GM18520 (cell line): ENCODE results near the gene KLHL2.
A peak's percentile ranks its signal among the peaks of the same experiment; 100 is the strongest.
"Not testable (repeated sequence)": the region's sequence is repeated elsewhere in the genome, so short reads cannot be mapped to it uniquely, and the experiment has no call there.

ENCODE experiments used
- ATAC-seq: cut with Tn5 transposase; IDR thresholded peaks from one replicate; pipeline ENCODE4 v1.9.1; 2021; ENCODE audit not compliant: unreplicated experiment

Gene KLHL2

DNA sequence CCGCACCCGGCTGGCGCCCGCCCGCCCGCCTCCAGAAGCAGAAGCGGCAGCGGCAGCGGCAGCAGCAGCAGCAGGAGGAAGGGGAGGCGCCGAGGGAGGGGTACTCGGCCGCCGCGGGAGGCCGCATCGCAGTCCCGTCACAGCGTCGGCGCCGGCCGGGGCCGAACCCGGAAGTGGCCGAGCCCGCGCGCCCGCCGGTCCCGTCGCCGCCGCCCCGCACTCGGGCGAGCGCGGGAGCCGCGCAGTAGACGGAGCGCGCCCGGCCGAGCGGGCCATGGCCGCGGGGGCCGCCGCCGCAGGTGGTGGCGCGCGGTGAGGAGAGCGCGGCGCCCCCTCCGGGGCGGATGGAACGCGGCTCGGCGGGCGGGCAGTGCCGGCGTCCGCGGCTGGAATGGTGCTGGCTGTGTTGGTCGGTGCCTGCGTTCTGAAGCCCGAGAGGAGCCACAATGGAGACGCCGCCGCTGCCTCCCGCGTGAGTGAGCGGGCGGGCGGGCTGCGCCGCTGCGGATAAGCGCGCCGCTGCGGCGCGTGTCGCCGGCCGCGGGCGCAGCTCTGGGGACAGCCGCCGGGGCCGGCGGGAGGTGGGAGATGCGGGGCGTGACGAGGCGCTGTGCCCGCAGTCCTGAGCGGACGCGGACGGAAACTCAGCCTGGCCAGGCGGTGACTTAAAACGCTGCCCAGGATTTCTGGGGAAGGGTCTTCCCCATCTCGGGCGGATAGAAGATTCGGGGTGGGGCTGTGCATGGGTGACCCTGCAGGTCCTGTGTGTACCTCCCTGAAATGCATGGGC is at the start of gene KLHL2:
Gene KLHL2, plus strand, starts transcription at position 131 of the 790 bp plus-strand sequence. Its CDS starts 316 bp downstream, at position 447.
- peak; percentile 87 for ATAC-seq

DNA sequence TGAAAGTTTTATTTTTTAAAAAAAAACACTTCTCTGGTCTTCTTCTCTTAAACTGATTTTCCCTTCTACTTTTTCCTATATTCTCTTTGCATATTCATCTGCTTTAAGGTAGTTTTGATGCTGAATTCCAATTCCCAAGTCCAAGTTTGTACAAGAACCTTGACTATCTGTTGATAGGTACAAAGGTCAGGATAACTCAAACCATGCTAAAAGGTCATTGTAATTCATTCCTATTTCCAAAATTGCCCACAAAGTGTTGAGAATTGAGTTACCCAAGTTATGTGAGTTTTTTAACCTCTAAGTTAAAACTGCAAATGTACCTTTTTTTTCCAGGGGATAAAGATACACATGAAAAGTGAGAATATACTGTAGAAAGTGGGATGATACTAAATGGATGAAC is 48.6 kb upstream of the KLHL2 start:
- ATAC-seq, result no peak

- no peak for ATAC-seq
Observed at GRCh38 chr4:165164257-165164656, 43.1 kb upstream of the KLHL2 start.

DNA sequence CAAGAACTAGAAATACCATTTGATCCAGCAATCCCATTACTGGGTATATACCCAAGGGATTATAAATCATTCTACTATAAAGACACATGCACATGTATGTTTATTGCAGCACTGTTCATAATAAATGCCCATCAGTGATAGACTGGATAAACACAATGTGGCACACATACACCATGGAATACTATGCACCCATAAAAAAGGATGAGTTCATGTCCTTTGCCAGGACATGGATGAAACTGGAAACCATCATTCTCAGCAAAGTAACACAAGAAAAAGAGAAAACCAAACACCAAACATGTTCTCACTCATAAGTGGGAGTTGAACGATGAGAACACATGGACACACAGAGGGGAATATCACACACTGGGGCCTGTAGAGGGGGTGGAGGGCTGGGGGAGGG is 40.5 kb upstream of the KLHL2 start:
- not testable (repeated sequence) for ATAC-seq

- ATAC-seq, result no peak
Observed at GRCh38 chr4:165167650-165168049, 39.7 kb upstream of the KLHL2 start.

DNA sequence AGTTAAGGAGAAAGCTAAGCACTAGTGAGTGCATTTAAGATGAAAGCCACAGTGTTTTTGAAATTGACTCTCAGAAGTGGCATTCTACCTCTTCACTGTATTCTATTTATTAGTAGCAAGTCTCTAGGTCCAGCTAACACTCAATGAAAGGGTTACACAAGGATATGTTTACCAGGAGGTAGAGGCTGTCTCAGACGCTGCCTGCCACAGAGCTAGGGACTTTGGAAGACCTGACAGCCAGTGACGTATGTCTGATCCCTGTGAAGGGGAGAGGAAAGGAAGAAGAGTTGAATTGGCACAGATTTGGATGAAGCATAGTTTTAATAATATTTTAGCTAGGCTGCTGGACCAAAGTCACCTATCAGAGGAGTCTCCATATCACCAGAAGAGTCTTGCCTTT is 36.5 kb upstream of the KLHL2 start:
- ATAC-seq, result no peak

GRCh38 chr4:165175470-165175869 is 31.9 kb upstream of the KLHL2 start:
- not testable (repeated sequence) for ATAC-seq

GRCh38 chr4:165175879-165176278 is 31.5 kb upstream of the KLHL2 start:
- no peak for ATAC-seq

GRCh38 chr4:165177725-165178666 is 29.4 kb upstream of the KLHL2 start:
- ATAC-seq, result peak; percentile 61

- no peak for ATAC-seq
Observed at GRCh38 chr4:165184220-165184619, 23.1 kb upstream of the KLHL2 start.

GRCh38 chr4:165184998-165185397 is 22.4 kb upstream of the KLHL2 start:
- ATAC-seq, result not testable (repeated sequence)

DNA sequence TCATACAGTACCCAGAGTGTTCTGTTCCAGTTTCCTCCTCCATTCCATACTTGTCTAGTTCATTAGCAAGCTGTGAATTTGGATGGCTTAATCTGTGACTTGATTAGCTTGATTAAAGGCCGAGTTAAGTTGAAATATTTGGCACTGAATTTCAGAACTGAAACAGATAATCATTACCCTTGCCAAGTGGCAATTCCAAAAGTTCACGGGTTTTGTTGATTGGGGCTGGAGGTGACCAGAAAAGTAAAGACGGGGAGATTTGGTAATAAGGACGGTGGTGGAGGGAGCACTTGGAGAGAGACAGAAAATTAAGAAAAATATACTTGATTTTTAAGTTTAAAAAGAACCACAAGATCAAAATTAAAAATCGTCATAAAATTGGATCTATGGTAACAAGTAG is 21.9 kb upstream of the KLHL2 start:
- no peak for ATAC-seq

GRCh38 chr4:165190591-165191347 is 16.6 kb upstream of the KLHL2 start:
- ATAC-seq, result no peak

GRCh38 chr4:165191348-165191656 is 16.1 kb upstream of the KLHL2 start:
- no peak for ATAC-seq

DNA sequence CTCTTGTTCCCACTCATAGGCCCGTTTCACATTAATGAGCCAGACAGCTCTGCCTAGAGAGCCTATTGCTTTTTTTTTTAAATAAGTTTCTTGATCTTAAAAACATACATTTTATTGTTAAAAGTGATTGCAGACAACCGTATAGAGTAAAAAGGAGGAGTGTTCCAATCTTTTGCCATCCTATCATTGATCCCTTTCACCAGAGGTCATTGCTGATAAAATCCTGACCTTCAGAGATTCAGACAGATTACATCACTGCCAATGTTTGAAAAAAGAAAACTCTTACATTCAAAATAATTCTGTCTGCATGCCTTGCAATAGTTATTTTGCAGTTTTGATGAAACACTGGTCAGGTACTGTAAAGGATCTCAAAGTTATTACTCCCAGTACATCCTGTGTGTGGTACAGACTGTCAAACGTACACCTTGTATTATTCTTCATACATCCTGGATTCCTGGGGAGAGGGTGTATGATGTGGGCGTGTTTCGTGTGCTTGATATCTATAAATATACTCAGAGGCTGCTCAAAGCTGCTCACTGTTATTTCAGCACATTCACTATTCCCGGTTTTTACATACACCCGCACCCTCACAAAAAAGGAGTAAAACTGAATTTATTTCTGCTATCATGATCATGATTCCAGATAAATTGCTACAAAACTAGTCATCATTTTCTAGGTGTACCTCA is 15.4 kb upstream of the KLHL2 start:
- no peak for ATAC-seq

GRCh38 chr4:165192500-165192898 is 14.9 kb upstream of the KLHL2 start:
- no peak for ATAC-seq

DNA sequence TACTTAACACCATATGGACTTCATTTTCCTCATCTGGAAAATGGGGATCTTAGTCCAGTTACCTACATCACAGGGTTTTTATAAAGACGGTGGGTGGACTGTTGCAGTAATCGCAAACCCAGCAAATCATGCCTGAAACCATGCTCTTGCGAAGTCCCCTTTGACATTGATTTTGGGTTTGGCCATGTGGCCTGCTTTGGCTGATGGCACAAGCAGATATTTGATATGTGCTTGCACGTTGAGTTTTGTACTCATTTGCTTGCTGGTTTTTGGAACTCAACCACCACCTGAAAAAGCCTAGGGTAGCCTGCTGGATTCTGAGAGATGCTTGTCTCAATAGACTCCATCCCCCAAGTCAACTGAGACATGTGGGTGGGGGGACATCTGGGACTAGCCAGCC is 14.4 kb upstream of the KLHL2 start:
- ATAC-seq, result no peak

- no peak for ATAC-seq
Observed at GRCh38 chr4:165194368-165194767, 13.0 kb upstream of the KLHL2 start.

- no peak for ATAC-seq
Observed at GRCh38 chr4:165198329-165198728, 9.0 kb upstream of the KLHL2 start.

DNA sequence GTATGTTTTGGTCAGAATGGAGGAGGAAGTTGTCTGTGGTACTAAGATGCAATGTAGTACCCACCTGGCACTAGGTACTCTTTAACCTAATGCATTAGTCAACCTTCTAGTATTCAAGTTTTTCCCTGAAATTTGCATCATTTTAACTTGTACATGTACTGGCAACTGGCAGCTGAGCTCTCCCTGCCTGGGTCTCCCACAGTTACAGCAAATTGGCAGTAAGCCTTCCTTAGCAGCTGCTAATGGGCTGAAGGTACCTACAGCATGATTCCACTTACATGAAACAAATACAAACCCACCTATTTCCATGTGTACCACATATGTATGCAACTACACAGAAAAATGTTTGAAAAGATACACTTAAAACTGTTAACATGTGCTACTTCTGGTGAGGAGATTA is 8.1 kb upstream of the KLHL2 start:
- ATAC-seq, result no peak

DNA sequence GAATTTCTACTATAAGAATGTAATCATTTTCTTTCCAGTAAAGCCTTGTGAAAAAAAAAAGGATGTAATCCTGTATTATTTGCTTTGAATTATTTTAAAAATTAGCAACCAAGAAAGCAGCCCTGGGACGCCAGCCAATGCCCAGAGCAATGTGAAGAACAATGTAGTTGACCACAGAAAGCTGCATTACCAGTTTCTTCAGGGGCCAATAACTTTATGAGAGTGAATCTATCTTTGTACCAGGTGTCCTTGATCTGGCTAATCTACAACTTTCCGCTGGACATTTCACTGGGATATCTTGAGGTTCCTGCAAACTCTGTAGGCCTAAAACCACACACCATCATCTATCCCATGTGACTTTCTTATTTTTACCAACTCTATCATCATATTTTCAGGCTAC is 7.6 kb upstream of the KLHL2 start:
- no peak for ATAC-seq
